OCI-LY1 (cell line): ENCODE measurements around the gene GYS2.
"Not testable (repeated sequence)": the region's sequence is repeated elsewhere in the genome, so short reads cannot be mapped to it uniquely, and the experiment has no call there.

Source experiments
- H2AFZ ChIP-seq: fragments of 200-600 bp; sonication (generic), shearing (Covaris generic); 2 replicates; pipeline ENCODE4 v1.6.0; 2014; ENCODE audit warnings: antibody characterized with exemption, mild to moderate bottlenecking, low read length
- H3F3A ChIP-seq: fragments of 200-600 bp; sonication (generic), shearing (Covaris generic); 2 replicates; pipeline ENCODE4 v1.6.0; 2014; ENCODE audit warnings: mild to moderate bottlenecking, antibody characterized with exemption, low read length, moderate library complexity; ENCODE audit not compliant: insufficient read depth
- H3K27ac ChIP-seq: fragments of 200-600 bp; sonication (generic); 2 replicates; pipeline ENCODE4 v1.5.1; 2014; ENCODE audit warnings: low read length, mixed run types, mild to moderate bottlenecking, low read depth; ENCODE audit not compliant: poor library complexity, severe bottlenecking
- H3K27me3 ChIP-seq: fragments of 200-600 bp; sonication (generic); 2 replicates; pipeline ENCODE4 v1.6.0; 2014; ENCODE audit warnings: antibody characterized with exemption, mild to moderate bottlenecking, low read length, moderate library complexity; ENCODE audit not compliant: insufficient read depth
- H3K36me3 ChIP-seq: fragments of 200-600 bp; sonication (generic); 2 replicates; pipeline ENCODE4 v1.6.1; 2014; ENCODE audit warnings: mild to moderate bottlenecking, antibody characterized with exemption, low read length, moderate library complexity, mixed read lengths; ENCODE audit not compliant: insufficient read depth
- H3K4me1 ChIP-seq: fragments of 200-600 bp; sonication (generic); 2 replicates; pipeline ENCODE4 v1.5.1; 2014; ENCODE audit warnings: mild to moderate bottlenecking, low read length, moderate library complexity; ENCODE audit not compliant: insufficient read depth, severe bottlenecking
- H3K4me2 ChIP-seq: fragments of 200-600 bp; sonication (generic), shearing (Covaris generic); 2 replicates; pipeline ENCODE4 v1.6.1; 2014; ENCODE audit warnings: low read length
- H3K4me3 ChIP-seq: fragments of 200-600 bp; sonication (generic); 2 replicates; pipeline ENCODE4 v1.5.1; 2014; ENCODE audit warnings: low read length, low read depth, mild to moderate bottlenecking, mixed read lengths; ENCODE audit not compliant: poor library complexity, severe bottlenecking
- H3K79me2 ChIP-seq: fragments of 200-600 bp; shearing (Covaris generic); 2 replicates; pipeline ENCODE4 v1.6.1; 2016; ENCODE audit warnings: mixed run types, low read length, mixed read lengths; ENCODE audit not compliant: insufficient read depth
- H3K9ac ChIP-seq: fragments of 200-600 bp; sonication (generic), shearing (Covaris generic); 2 replicates; pipeline ENCODE4 v1.6.1; 2014; ENCODE audit warnings: mild to moderate bottlenecking, low read length, mixed read lengths
- H3K9me2 ChIP-seq: fragments of 200-600 bp; sonication (generic), shearing (Covaris generic); 2 replicates; pipeline ENCODE4 v1.6.1; 2014; ENCODE audit warnings: low read depth, mild to moderate bottlenecking, low read length, mixed read lengths
- H3K9me3 ChIP-seq: fragments of 200-600 bp; shearing (Covaris generic); 2 replicates; pipeline ENCODE4 v1.6.1; 2014; ENCODE audit warnings: low read length, mixed read lengths
- H4K20me1 ChIP-seq: fragments of 200-600 bp; sonication (generic), shearing (Covaris generic); 2 replicates; pipeline ENCODE4 v1.6.0; 2016; ENCODE audit warnings: mild to moderate bottlenecking, low read length; ENCODE audit not compliant: insufficient read depth
- CTCF ChIP-seq: fragments of 200-600 bp; sonication (generic), shearing (Covaris generic); IDR thresholded peaks from 2 replicates; pipeline ENCODE4 v1.5.1; 2017; ENCODE audit warnings: mild to moderate bottlenecking, antibody characterized with exemption, low read length, moderate library complexity, mixed read lengths
- EZH2 ChIP-seq: fragments of 200-600 bp; sonication (generic), shearing (Covaris generic); IDR thresholded peaks from 2 replicates; pipeline ENCODE4 v1.8.0; 2017; ENCODE audit warnings: borderline replicate concordance, mixed run types, mild to moderate bottlenecking, antibody characterized with exemption, low read length, moderate library complexity, mixed read lengths

The GYS2 gene

GRCh38 chr12:21585485-21585884 is 19.2 kb downstream of the GYS2 start:
- no peak overlapping the region for H3K9ac ChIP-seq
- no peak overlapping the region for H2AFZ ChIP-seq
- H3K27ac ChIP-seq = no peak overlapping the region
- H3K9me3 ChIP-seq = no peaks in the 10 kb centered on the region
- H3F3A ChIP-seq = no peaks in the 10 kb centered on the region
- no peaks in the 10 kb centered on the region for H4K20me1 ChIP-seq
- no peaks in the 10 kb centered on the region for H3K4me1 ChIP-seq
- no peaks in the 10 kb centered on the region for H3K79me2 ChIP-seq
- H3K4me3 ChIP-seq = no peak overlapping the region
- TF ChIP-seq EZH2 = no peak
- TF ChIP-seq CTCF = no peak
- no peaks in the 10 kb centered on the region for H3K9me2 ChIP-seq
- no peak overlapping the region for H3K4me2 ChIP-seq
- no peaks in the 10 kb centered on the region for H3K27me3 ChIP-seq
- H3K36me3 ChIP-seq = no peaks in the 10 kb centered on the region

- not testable (repeated sequence) for H2AFZ ChIP-seq, H3K27ac ChIP-seq, H3K36me3 ChIP-seq, H3K79me2 ChIP-seq, H3F3A ChIP-seq, H3K4me2 ChIP-seq, H3K27me3 ChIP-seq, H3K9me3 ChIP-seq, H4K20me1 ChIP-seq, H3K4me1 ChIP-seq, H3K9ac ChIP-seq, H3K4me3 ChIP-seq, H3K9me2 ChIP-seq
Measured at GRCh38 chr12:21584403-21585182, 20.1 kb downstream of the GYS2 start.

- no peak overlapping the region for H3K9ac ChIP-seq
- H2AFZ ChIP-seq = no peak overlapping the region
- no peak for TF ChIP-seq EZH2
- TF ChIP-seq CTCF = no peak
- H3K4me3 ChIP-seq = no peak overlapping the region
- H3K4me1 ChIP-seq = no peaks in the 10 kb centered on the region
- no peaks in the 10 kb centered on the region for H3K9me3 ChIP-seq
- H3K79me2 ChIP-seq = no peaks in the 10 kb centered on the region
- H3K36me3 ChIP-seq = no peaks in the 10 kb centered on the region
- H3K27me3 ChIP-seq = no peaks in the 10 kb centered on the region
- no peak overlapping the region for H3K4me2 ChIP-seq
- no peaks in the 10 kb centered on the region for H3K9me2 ChIP-seq
- H3F3A ChIP-seq = no peaks in the 10 kb centered on the region
- no peak overlapping the region for H3K27ac ChIP-seq
- H4K20me1 ChIP-seq = no peaks in the 10 kb centered on the region
Measured at GRCh38 chr12:21583587-21583986, 21.1 kb downstream of the GYS2 start.
